HUDEP-2 (cell line): ENCODE data around the gene CADPS.

Experiments
- DNase-seq, 76 experiments: peaks; one replicate each; lab custom pipeline; 2025; ENCODE audit not compliant: unreplicated experiment in 76 of 76; lab: John Stamatoyannopoulos, UW

CADPS gene

GRCh38 chr3:62467966-62468722 lies 407.1 kb downstream of the CADPS start:
- DNase-seq = no peak

GRCh38 chr3:62462788-62463187 lies 412.4 kb downstream of the CADPS start:
- DNase-seq = no peak

- DNase-seq = no peak
These were observed 413.0 kb downstream of the CADPS start for GRCh38 chr3:62462104-62462762.

- no peak for DNase-seq
These were observed 420.3 kb downstream of the CADPS start for GRCh38 chr3:62454916-62455315.

GRCh38 chr3:62453448-62453847 lies 421.8 kb downstream of the CADPS start:
- no peak for DNase-seq

GRCh38 chr3:62451211-62451887 lies 423.9 kb downstream of the CADPS start:
- DNase-seq = no peak

GRCh38 chr3:62446337-62446940 lies 428.8 kb downstream of the CADPS start:
- DNase-seq = no peak

- no peak for DNase-seq
These were observed 429.9 kb downstream of the CADPS start for GRCh38 chr3:62445275-62445674.

GRCh38 chr3:62439978-62440377 lies 435.2 kb downstream of the CADPS start:
- no peak for DNase-seq

- DNase-seq = no peak
These were observed 435.9 kb downstream of the CADPS start for GRCh38 chr3:62439176-62439813.

GRCh38 chr3:62436785-62437184 lies 438.4 kb downstream of the CADPS start:
- DNase-seq = no peak

GRCh38 chr3:62433396-62433795 lies 441.8 kb downstream of the CADPS start:
- no peak for DNase-seq

GRCh38 chr3:62421207-62421606 lies 454.0 kb downstream of the CADPS start:
- no peak for DNase-seq

- no peak for DNase-seq
These were observed 459.1 kb downstream of the CADPS start for GRCh38 chr3:62416144-62416543.

GRCh38 chr3:62415312-62415801 lies 459.9 kb downstream of the CADPS start:
- DNase-seq = no peak

GRCh38 chr3:62414786-62415185 lies 460.4 kb downstream of the CADPS start:
- DNase-seq = no peak

- no peak for DNase-seq
These were observed 461.5 kb downstream of the CADPS start for GRCh38 chr3:62413687-62414086.

GRCh38 chr3:62406945-62407344 lies 468.3 kb downstream of the CADPS start:
- no peak for DNase-seq

GRCh38 chr3:62405566-62405965 lies 469.6 kb downstream of the CADPS start:
- DNase-seq = no peak

GRCh38 chr3:62405135-62405534 lies 470.1 kb downstream of the CADPS start:
- DNase-seq = no peak

GRCh38 chr3:62404321-62404720 lies 470.9 kb downstream of the CADPS start:
- no peak for DNase-seq
